CD14-positive monocyte (primary cell): ENCODE data around the gene ATP8B3. TPM values are rescaled to one million over a fixed set of nuclear protein-coding genes. Genes with fewer than 3 reads are reported as not detected.

Experiments used
- DNase-seq, 3 donors: peaks; one replicate each; pipeline ENCODE4 v3.0.0-alpha.2; 2011 to 2022
- H2AFZ ChIP-seq: 2 replicates; pipeline ENCODE4 v1.6.0; 2012; ENCODE audit warnings: mild to moderate bottlenecking, low read depth, low read length, inconsistent platforms; ENCODE audit not compliant: insufficient read depth, poor library complexity, severe bottlenecking
- H3K27ac ChIP-seq, 2 donors: 1 replicate in 1 of 2; 2 replicates in 1 of 2; pipeline ENCODE4 v1.5.1; 2012 to 2013; ENCODE audit warnings: low read length in 2 of 2, control low read depth in 1 of 2, inconsistent platforms in 1 of 2, low read depth in 1 of 2, mild to moderate bottlenecking in 1 of 2
- H3K27me3 ChIP-seq, 2 donors: one replicate each; pipeline versions ENCODE4 v1.6.0 to v1.6.1; 2011 to 2013; ENCODE audit warnings: low read length in 2 of 2; ENCODE audit not compliant: control insufficient read depth in 2 of 2, insufficient read depth in 2 of 2
- H3K36me3 ChIP-seq, 2 donors: replicated peaks in 1 of 2; 1 replicate in 1 of 2; 2 replicates in 1 of 2; pipeline versions ENCODE4 v1.5.1 to v1.6.1; 2012 to 2013; ENCODE audit warnings: low read length in 2 of 2, control low read depth in 1 of 2, inconsistent platforms in 1 of 2, mild to moderate bottlenecking in 1 of 2; ENCODE audit not compliant: insufficient read depth in 2 of 2, control insufficient read depth in 1 of 2
- H3K4me1 ChIP-seq, 2 donors: 1 replicate in 1 of 2; 2 replicates in 1 of 2; pipeline versions ENCODE4 v1.5.1 to v1.6.1; 2012 to 2013; ENCODE audit warnings: low read length in 2 of 2, control low read depth in 1 of 2, inconsistent platforms in 1 of 2, mild to moderate bottlenecking in 1 of 2, moderate library complexity in 1 of 2; ENCODE audit not compliant: insufficient read depth in 2 of 2, control insufficient read depth in 1 of 2
- H3K4me2 ChIP-seq: replicated peaks from 2 replicates; pipeline ENCODE3; 2012; ENCODE audit warnings: low read length, moderate library complexity, mild to moderate bottlenecking; ENCODE audit not compliant: poor library complexity, severe bottlenecking; ENCODE audit errors: extremely low read depth
- H3K4me3 ChIP-seq, 3 experiments: fragments of 200-600 bp in 1 of 3; sonication (generic) in 1 of 3; replicated peaks in 1 of 3; 1 replicate in 2 of 3; 2 replicates in 1 of 3; pipeline ENCODE4 v1.5.1; 2011 to 2013; ENCODE audit warnings: low read length in 3 of 3, mild to moderate bottlenecking in 3 of 3, control low read depth in 2 of 3, low read depth in 2 of 3, inconsistent platforms in 1 of 3, moderate library complexity in 1 of 3
- H3K79me2 ChIP-seq: 2 replicates; pipeline ENCODE4 v1.6.0; 2012; ENCODE audit warnings: mild to moderate bottlenecking, control low read depth, inconsistent platforms, low read length, moderate library complexity; ENCODE audit not compliant: insufficient read depth
- H3K9ac ChIP-seq: 2 replicates; pipeline ENCODE4 v1.6.0; 2017; ENCODE audit warnings: low read length, mild to moderate bottlenecking; ENCODE audit not compliant: insufficient read depth, poor library complexity, severe bottlenecking
- H3K9me3 ChIP-seq, 2 donors: replicated peaks in 1 of 2; 1 replicate in 1 of 2; 2 replicates in 1 of 2; pipeline versions ENCODE4 v1.5.1 to v1.6.1; 2012 to 2013; ENCODE audit warnings: low read length in 2 of 2, control low read depth in 1 of 2; ENCODE audit not compliant: control insufficient read depth in 1 of 2, insufficient read depth in 1 of 2
- H4K20me1 ChIP-seq: 2 replicates; pipeline ENCODE4 v1.6.0; 2012; ENCODE audit warnings: mild to moderate bottlenecking, low read length, control low read depth, moderate library complexity; ENCODE audit not compliant: insufficient read depth
- H3K27ac Mint-ChIP-seq, 7 donors: one replicate each; pipeline ENCODE4 v1.8.0; 2020; ENCODE audit warnings: mild to moderate bottlenecking in 7 of 7, mixed read lengths in 7 of 7, moderate library complexity in 6 of 7, inconsistent platforms in 2 of 7
- H3K27me3 Mint-ChIP-seq, 3 donors: one replicate each; pipeline ENCODE4 v1.8.0; 2021 to 2022; ENCODE audit warnings: low read depth in 3 of 3, mild to moderate bottlenecking in 3 of 3, mixed read lengths in 3 of 3, moderate library complexity in 3 of 3, inconsistent platforms in 1 of 3
- H3K36me3 Mint-ChIP-seq, 2 donors: one replicate each; pipeline ENCODE4 v1.8.0; 2020; ENCODE audit warnings: mixed read lengths in 2 of 2, inconsistent platforms in 1 of 2, mild to moderate bottlenecking in 1 of 2
- H3K4me1 Mint-ChIP-seq: one replicate; pipeline ENCODE4 v1.8.0; 2020; ENCODE audit warnings: mild to moderate bottlenecking, mixed read lengths
- H3K4me3 Mint-ChIP-seq, 2 donors: one replicate each; pipeline ENCODE4 v1.8.0; 2020; ENCODE audit warnings: mild to moderate bottlenecking in 2 of 2, mixed read lengths in 2 of 2, moderate library complexity in 1 of 2
- H3K9me3 Mint-ChIP-seq, 7 donors: one replicate each; pipeline ENCODE4 v1.8.0; 2020 to 2022; ENCODE audit warnings: mixed read lengths in 7 of 7, mild to moderate bottlenecking in 6 of 7, moderate library complexity in 6 of 7, inconsistent platforms in 2 of 7
- WGBS: methylation state at CpG from one replicate; pipeline ENCODE4 v1.1.5; 2013; ENCODE audit warnings: missing lambda C conversion rate; ENCODE audit not compliant: insufficient coverage; 5-methylcytosine and 5-hydroxymethylcytosine counted together
- intact Hi-C, 2 donors: fragments of 100-400 bp; cut with micrococcal nuclease; formaldehyde crosslinking; loops; one replicate each; pipeline versions ENCODE4 v1.15.0 to v1.15.1; 2023
- polyA plus RNA-seq, 3 donors: library from polyadenylated mRNA; depleted of rRNA in 1 of 3; unstranded in 2 of 3; stranded (reverse) in 1 of 3; fragments of 300-500 nt in 2 of 3; fragments of >200 nt in 1 of 3; fragmentation: Illumina TruSeq in 2 of 3; gene quantifications; 1 replicate in 2 of 3; 2 replicates in 1 of 3; pipeline ENCODE4 v1.2.3, GENCODE V29; 2012 to 2021
- TF ChIP-seq, protein P1 (sequence below): fragments of 200-600 bp; IDR thresholded peaks from one replicate; pipeline ENCODE4 v1.8.0; 2022; ENCODE audit warnings: antibody characterized with exemption, mild to moderate bottlenecking

The ATP8B3 gene
- polyA plus RNA-seq, 3 donors = 1.6 to 8.2 (median 1.8) TPM

DNA sequence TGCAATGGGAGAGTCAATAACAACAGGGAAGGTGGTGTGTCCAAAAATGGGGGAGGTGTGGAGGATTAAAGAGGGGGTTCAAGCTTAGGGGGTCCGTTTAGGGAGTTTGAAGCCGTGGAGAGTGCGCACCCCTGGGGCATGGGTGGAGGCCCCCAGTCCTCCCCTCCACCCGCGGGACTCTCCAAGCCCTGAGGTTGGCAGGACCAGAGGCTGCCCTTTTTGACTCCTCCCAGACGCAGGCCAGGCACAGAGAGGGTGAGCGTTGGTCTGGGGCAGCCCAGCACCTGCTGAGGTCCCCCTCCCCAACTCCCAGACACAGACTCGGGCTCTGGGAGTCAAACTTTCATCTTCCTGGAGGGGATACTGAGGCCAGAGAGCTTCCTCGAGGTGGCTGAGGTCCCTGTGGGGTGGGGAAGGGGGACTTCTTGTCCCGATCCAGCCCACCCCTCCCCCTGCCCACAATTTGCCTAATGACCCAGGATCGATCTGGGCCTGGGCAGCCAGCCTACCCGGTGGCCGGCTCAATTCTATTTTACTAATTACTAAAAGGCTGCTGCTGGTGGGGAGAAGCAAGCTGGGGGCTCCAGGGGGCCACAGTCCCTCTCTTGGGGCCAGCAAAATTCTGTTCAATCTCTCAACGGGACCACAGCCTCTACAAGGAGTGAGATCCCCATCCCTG is 61.6 kb downstream of the ATP8B3 start:
- Histone ChIP-seq H3K9me3 (peaks cover 9 to 42% of the 10 kb centered on the region in 2 donors), H3K4me1 (peaks cover 5 to 10% of the 10 kb centered on the region in 2 donors), H3K27ac (no peak overlapping the region), H4K20me1 (no peaks in the 10 kb centered on the region), H3K27me3 (peaks cover 60 to 80% of the 10 kb centered on the region in 2 donors), H3K4me3 (no peak overlapping the region), H3K36me3 (no peaks in the 10 kb centered on the region), H2AFZ (no peak overlapping the region), H3K79me2 (no peaks in the 10 kb centered on the region), H3K9ac (no peak overlapping the region), H3K4me2 (no peak overlapping the region)
- H3K4me3 Mint-ChIP-seq = peak overlapping the region in 1 of 2 donors; percentile 80
- H3K4me1 Mint-ChIP-seq = peaks cover 14% of the 10 kb centered on the region
- peaks cover 62 to 91% (median 80%) of the 10 kb centered on the region in 3 donors for H3K27me3 Mint-ChIP-seq
- peaks cover under 1 to 5% of the 10 kb centered on the region in 2 donors for H3K36me3 Mint-ChIP-seq
- DNase-seq = no peak
- H3K27ac Mint-ChIP-seq = peak overlapping the region in 1 of 7 donors; percentile 30
- peaks cover 0 to 23% (median 12%) of the 10 kb centered on the region in 7 donors for H3K9me3 Mint-ChIP-seq
- TF ChIP-seq, protein P1, sequence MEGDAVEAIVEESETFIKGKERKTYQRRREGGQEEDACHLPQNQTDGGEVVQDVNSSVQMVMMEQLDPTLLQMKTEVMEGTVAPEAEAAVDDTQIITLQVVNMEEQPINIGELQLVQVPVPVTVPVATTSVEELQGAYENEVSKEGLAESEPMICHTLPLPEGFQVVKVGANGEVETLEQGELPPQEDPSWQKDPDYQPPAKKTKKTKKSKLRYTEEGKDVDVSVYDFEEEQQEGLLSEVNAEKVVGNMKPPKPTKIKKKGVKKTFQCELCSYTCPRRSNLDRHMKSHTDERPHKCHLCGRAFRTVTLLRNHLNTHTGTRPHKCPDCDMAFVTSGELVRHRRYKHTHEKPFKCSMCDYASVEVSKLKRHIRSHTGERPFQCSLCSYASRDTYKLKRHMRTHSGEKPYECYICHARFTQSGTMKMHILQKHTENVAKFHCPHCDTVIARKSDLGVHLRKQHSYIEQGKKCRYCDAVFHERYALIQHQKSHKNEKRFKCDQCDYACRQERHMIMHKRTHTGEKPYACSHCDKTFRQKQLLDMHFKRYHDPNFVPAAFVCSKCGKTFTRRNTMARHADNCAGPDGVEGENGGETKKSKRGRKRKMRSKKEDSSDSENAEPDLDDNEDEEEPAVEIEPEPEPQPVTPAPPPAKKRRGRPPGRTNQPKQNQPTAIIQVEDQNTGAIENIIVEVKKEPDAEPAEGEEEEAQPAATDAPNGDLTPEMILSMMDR = no peak
- intact Hi-C loops = no loop called here
- 2% methylated on average over 8 of the region's 14 CpGs for WGBS

DNA sequence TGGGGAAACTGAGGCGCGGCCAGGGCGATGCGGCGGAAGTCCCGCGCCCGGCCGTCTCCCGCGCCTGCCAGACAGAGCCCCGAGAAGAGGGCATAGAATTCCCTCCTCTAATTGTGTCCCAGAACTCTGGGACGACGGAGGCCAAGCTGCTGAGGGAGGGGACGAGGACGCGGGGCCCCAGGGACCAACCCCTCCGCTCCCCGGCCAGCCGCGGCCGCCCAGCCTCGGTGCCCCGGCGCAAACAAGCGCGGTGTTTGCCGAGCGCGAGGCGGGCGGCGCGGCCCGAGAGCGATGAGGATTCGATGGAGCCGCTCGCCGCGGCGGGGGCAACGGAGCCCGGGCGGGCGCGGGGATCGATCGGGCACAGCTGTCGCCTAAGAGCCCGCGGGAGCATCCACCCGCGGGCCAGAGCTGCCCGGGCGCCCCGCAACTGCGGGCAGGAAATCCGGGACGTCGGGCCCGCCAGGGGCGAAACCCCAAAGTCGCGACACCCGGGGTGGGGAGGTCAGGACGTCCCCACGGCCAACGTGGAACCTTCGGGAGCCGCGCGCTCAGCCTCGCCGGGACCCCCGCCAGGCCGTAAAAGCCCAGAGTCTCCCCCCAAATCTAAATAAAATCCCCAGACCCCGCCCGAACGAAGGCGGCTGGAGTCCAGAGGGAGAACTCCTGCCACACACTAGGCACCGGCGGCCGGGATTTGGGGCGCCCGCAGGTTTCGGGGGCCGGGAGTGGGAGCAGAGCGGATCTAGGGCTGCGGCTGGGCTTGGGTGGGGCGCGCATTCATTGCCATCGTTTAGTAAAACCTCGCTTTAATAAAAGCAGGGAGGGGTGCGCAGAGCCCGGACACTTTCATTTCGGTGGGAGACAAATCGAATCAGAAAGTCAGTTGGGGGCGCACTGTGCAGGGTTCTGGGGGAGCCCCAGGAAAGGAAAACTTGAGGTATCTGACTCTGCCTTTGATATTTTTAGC is 62.4 kb downstream of the ATP8B3 start:
- Mint-ChIP-seq H3K4me3 (peak overlapping the region in 1 of 2 donors; percentile 80), H3K27ac (no peak overlapping the region), H3K9me3 (peaks cover 0 to 25% (median 12%) of the 10 kb centered on the region in 7 donors), H3K27me3 (peaks cover 62 to 91% (median 80%) of the 10 kb centered on the region in 3 donors), H3K36me3 (peaks cover 0 to 5% of the 10 kb centered on the region in 2 donors), H3K4me1 (peaks cover 14% of the 10 kb centered on the region)
- H3K27ac ChIP-seq = no peak overlapping the region
- intact Hi-C loops = no loop called here
- H3K4me2 ChIP-seq = no peak overlapping the region
- H3K79me2 ChIP-seq = no peaks in the 10 kb centered on the region
- peaks cover 9 to 46% of the 10 kb centered on the region in 2 donors for H3K9me3 ChIP-seq
- no peaks in the 10 kb centered on the region for H3K36me3 ChIP-seq
- peaks cover 5 to 10% of the 10 kb centered on the region in 2 donors for H3K4me1 ChIP-seq
- TF ChIP-seq, protein P1 = no peak
- no peaks in the 10 kb centered on the region for H4K20me1 ChIP-seq
- DNase-seq = no peak
- no peak overlapping the region for H3K9ac ChIP-seq
- WGBS = 1% methylated on average over 80 of the region's 99 CpGs
- no peak overlapping the region for H2AFZ ChIP-seq
- no peak overlapping the region for H3K4me3 ChIP-seq
- peaks cover 63 to 81% of the 10 kb centered on the region in 2 donors for H3K27me3 ChIP-seq
